ENCODE measurements around the gene KLHL14. TPM values are rescaled to one million over a fixed set of nuclear protein-coding genes. Genes with fewer than 3 reads are reported as not detected.

Gene KLHL14
- total RNA-seq, 2 donors from 2014 or later, result not detected

- no peaks in the 10 kb centered on the region for H3K9me3 ChIP-seq
- no peaks in the 10 kb centered on the region for H3K4me1 ChIP-seq
- ATAC-seq (no peak), DNase-seq (no peak)
- H3K36me3 ChIP-seq (replicated peaks in 1 of 2; ENCODE audit: insufficient read depth in 1 of 2, low read depth in 2 of 2), result no peaks in the 10 kb centered on the region
- intact Hi-C loops (cut with DNase I), result no loop called here
- H3K4me3 ChIP-seq, result no peak overlapping the region
- H3K27ac ChIP-seq, result no peak overlapping the region
- 37 to 40% methylated on average over 2 of the region's 2 CpGs for WGBS, 2 donors
- no peaks in the 10 kb centered on the region for H3K27me3 ChIP-seq
- TF ChIP-seq POLR2A (IDR thresholded peaks at IDR 0.05), result no peak
- TF ChIP-seq CTCF (IDR thresholded peaks at IDR 0.05), result no peak
These were observed 98.3 kb downstream of the KLHL14 start for GRCh38 chr18:32674491-32674890.

- no peak overlapping the region for H3K27ac ChIP-seq
- intact Hi-C loops (cut with DNase I), result no loop called here
- 33 to 47% methylated on average over 1 of the region's 1 CpG for WGBS, 2 donors
- H3K4me1 ChIP-seq, result no peaks in the 10 kb centered on the region
- no peaks in the 10 kb centered on the region for H3K27me3 ChIP-seq
- ATAC-seq (no peak), DNase-seq (no peak)
- no peaks in the 10 kb centered on the region for H3K9me3 ChIP-seq
- no peak overlapping the region for H3K4me3 ChIP-seq
- no peak for TF ChIP-seq CTCF (IDR thresholded peaks at IDR 0.05)
- no peak for TF ChIP-seq POLR2A (IDR thresholded peaks at IDR 0.05)
- H3K36me3 ChIP-seq (replicated peaks in 1 of 2; ENCODE audit: insufficient read depth in 1 of 2, low read depth in 2 of 2), result no peaks in the 10 kb centered on the region
These were observed 100.4 kb downstream of the KLHL14 start for GRCh38 chr18:32672398-32672797.

- no peaks in the 10 kb centered on the region for H3K27me3 ChIP-seq
- intact Hi-C loops (cut with DNase I), result no loop called here
- DNase-seq (no peak), ATAC-seq (no peak)
- no peaks in the 10 kb centered on the region for H3K36me3 ChIP-seq (replicated peaks in 1 of 2; ENCODE audit: insufficient read depth in 1 of 2, low read depth in 2 of 2)
- no peaks in the 10 kb centered on the region for H3K9me3 ChIP-seq
- H3K27ac ChIP-seq, result no peak overlapping the region
- no peaks in the 10 kb centered on the region for H3K4me1 ChIP-seq
- no peak overlapping the region for H3K4me3 ChIP-seq
- TF ChIP-seq POLR2A (IDR thresholded peaks at IDR 0.05) (no peak), CTCF (IDR thresholded peaks at IDR 0.05) (no peak)
These were observed 102.1 kb downstream of the KLHL14 start for GRCh38 chr18:32670727-32671126.

- no peaks in the 10 kb centered on the region for H3K4me1 ChIP-seq
- H3K27me3 ChIP-seq, result no peaks in the 10 kb centered on the region
- no peak for DNase-seq
- intact Hi-C loops (cut with DNase I), result no loop called here
- no peaks in the 10 kb centered on the region for H3K36me3 ChIP-seq (replicated peaks in 1 of 2; ENCODE audit: insufficient read depth in 1 of 2, low read depth in 2 of 2)
- no peaks in the 10 kb centered on the region for H3K9me3 ChIP-seq
- H3K4me3 ChIP-seq, result no peak overlapping the region
- 63 to 82% methylated on average over 5 of the region's 5 CpGs for WGBS, 2 donors
- no peak overlapping the region for H3K27ac ChIP-seq
- TF ChIP-seq POLR2A (IDR thresholded peaks at IDR 0.05) (no peak), CTCF (IDR thresholded peaks at IDR 0.05) (no peak)
- ATAC-seq, result no peak
These were observed 103.2 kb downstream of the KLHL14 start for GRCh38 chr18:32669549-32670165.

GRCh38 chr18:32668956-32669355 is 103.9 kb downstream of the KLHL14 start:
- Histone ChIP-seq H3K4me1 (no peaks in the 10 kb centered on the region), H3K27me3 (no peaks in the 10 kb centered on the region), H3K4me3 (no peak overlapping the region), H3K36me3 (replicated peaks in 1 of 2; ENCODE audit: insufficient read depth in 1 of 2, low read depth in 2 of 2) (no peaks in the 10 kb centered on the region), H3K27ac (no peak overlapping the region), H3K9me3 (no peaks in the 10 kb centered on the region)
- DNase-seq (no peak), ATAC-seq (no peak)
- WGBS, 2 donors, result 94 to 95% methylated on average over 1 of the region's 1 CpG
- intact Hi-C loops (cut with DNase I), result no loop called here
- TF ChIP-seq CTCF (IDR thresholded peaks at IDR 0.05), result no peak

Measured in body of pancreas (tissue), 4 donors.